ENCODE data around the gene SEPTIN12. TPM values are rescaled to one million over a fixed set of nuclear protein-coding genes. Genes with fewer than 3 reads are reported as not detected.

Gene SEPTIN12
- total and polyA plus RNA-seq, 2 of the 8 experiments (the other 6 are each of a cell fraction or from before 2014, with no cell fraction given) = 0.24 TPM; not detected in 1

DNA sequence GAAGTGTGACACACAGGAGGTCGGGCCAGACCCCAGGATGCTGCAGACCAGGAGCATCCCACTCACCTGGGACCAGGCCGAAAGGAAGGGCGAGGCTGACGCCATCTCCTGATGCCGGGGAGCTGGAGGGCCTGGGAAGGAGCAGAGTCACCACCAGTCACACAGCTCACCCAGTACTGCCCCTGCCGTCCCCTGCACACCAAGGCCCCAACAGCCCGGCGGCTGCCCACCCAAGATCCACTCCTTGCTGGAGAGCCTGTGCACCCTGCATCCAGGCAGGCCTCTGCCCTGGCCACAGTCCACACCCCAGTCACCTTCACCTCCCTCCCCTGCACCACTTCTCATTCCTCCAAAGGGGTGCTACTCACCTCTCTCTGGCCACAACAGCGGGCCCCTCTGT is 25.9 kb downstream of the SEPTIN12 start:
- Histone ChIP-seq H3K9me3 (ENCODE audit: insufficient read depth in 2 of 2, low read depth in 1 of 2, low read length in 1 of 2) (no peaks in the 10 kb centered on the region), H3K4me1 (replicated peaks in 1 of 4; ENCODE audit: control insufficient read depth in 3 of 4, insufficient read depth in 4 of 4, low read length in 3 of 4) (no peaks in the 10 kb centered on the region; a peak in 1 of 7 replicates), H3K27ac (ENCODE audit: low read depth, low read length) (no peak overlapping the region), H3K4me2 (ENCODE audit: insufficient read depth in 1 of 2, low read depth in 2 of 2, low read length in 2 of 2) (no peak overlapping the region), H3K4me3 (ENCODE audit: extremely low read depth in 1 of 4, insufficient read depth in 2 of 4, low read depth in 3 of 4, low read length in 4 of 4) (no peak overlapping the region), H3K4ac (replicated peaks; ENCODE audit: insufficient read length, low read depth, low read length) (no peak overlapping the region), H3K36me3 (ENCODE audit: control insufficient read depth in 2 of 4, insufficient read depth in 4 of 4, low read length in 3 of 4) (peaks cover 12 to 31% (median 20%) of the 10 kb centered on the region in 4 experiments), H3K56ac (replicated peaks; ENCODE audit: insufficient read length, low read depth, low read length) (no peak overlapping the region), H4K20me1 (replicated peaks in 1 of 2; ENCODE audit: control insufficient read depth in 1 of 2, insufficient read depth in 2 of 2, low read length in 2 of 2) (peaks cover 7 to 11% of the 10 kb centered on the region in 2 experiments), H2BK5ac (ENCODE audit: low read depth, low read length) (no peak overlapping the region), H3K14ac (ENCODE audit: insufficient read length) (no peak overlapping the region), H4K8ac (ENCODE audit: extremely low read depth, insufficient read depth, low read length) (no peak overlapping the region), H2BK20ac (ENCODE audit: low read length) (no peak overlapping the region), H3K27me3 (replicated peaks in 1 of 4; ENCODE audit: control insufficient read depth in 3 of 4, extremely low read depth in 1 of 4, insufficient read depth in 3 of 4, low read length in 3 of 4) (no peaks in the 10 kb centered on the region), H3K18ac (ENCODE audit: extremely low read depth, low read length) (no peak overlapping the region), H3K9ac (replicated peaks in 1 of 4; ENCODE audit: extremely low read depth in 1 of 4, low read depth in 3 of 4, low read length in 3 of 4) (no peak overlapping the region), H2AK5ac (ENCODE audit: low read depth, low read length) (no peak overlapping the region), H3K23ac (ENCODE audit: insufficient read length) (no peak overlapping the region), H2BK12ac (ENCODE audit: low read depth, low read length) (no peak overlapping the region), H2BK120ac (replicated peaks; ENCODE audit: low read depth, low read length) (no peak overlapping the region), H3K23me2 (ENCODE audit: low read depth, low read length) (peaks cover 5% of the 10 kb centered on the region; the same call in 1 of the 2 replicates), H2BK15ac (ENCODE audit: low read length) (no peak overlapping the region), H4K91ac (replicated peaks; ENCODE audit: insufficient read length, low read length) (no peak overlapping the region), H3K79me2 (ENCODE audit: control insufficient read depth in 1 of 2, insufficient read depth in 2 of 2, low read length in 2 of 2) (peaks cover 0 to 15% of the 10 kb centered on the region in 2 experiments; a peak in 2 of 4 replicates), H3K79me1 (ENCODE audit: low read depth, low read length) (peaks cover 5% of the 10 kb centered on the region; the same call in 1 of the 2 replicates), H2AFZ (ENCODE audit: low read length) (no peak overlapping the region), H4K5ac (ENCODE audit: insufficient read length, low read depth, low read length) (no peak overlapping the region)
- CTCF ChIA-PET (ENCODE audit: partially characterized antibody) = interaction anchor here (1.4 kb wide), 1 partner anchor 37 kb away, joined by 3 read pairs; no protein-coding TSS in a partner anchor
- POLR2A ChIA-PET (ENCODE audit: partially characterized antibody) = interaction anchor here (0.6 to 1.7 kb wide), 3 partner anchors 16 to 40 kb away, joined by 3 to 5 read pairs (median 4); no protein-coding TSS in a partner anchor
- DNase-seq (ENCODE audit: low read depth in 1 of 2, low spot score in 2 of 2) (no peak), FAIRE-seq (no peak)
- TF ChIP-seq, protein P1, sequence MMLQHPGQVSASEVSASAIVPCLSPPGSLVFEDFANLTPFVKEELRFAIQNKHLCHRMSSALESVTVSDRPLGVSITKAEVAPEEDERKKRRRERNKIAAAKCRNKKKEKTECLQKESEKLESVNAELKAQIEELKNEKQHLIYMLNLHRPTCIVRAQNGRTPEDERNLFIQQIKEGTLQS (IDR thresholded peaks at IDR 0.05; ENCODE audit: insufficient read depth, low read depth, low read length) = no peak
- TF ChIP-seq NANOG (IDR thresholded peaks at IDR 0.05; ENCODE audit: insufficient read depth, low read depth, low read length, poor library complexity, severe bottlenecking) (no peak), MAFK (IDR thresholded peaks at IDR 0.05; ENCODE audit: low read depth, low read length) (no peak), KDM5A (IDR thresholded peaks at IDR 0.05; ENCODE audit: low read length) (no peak), HDAC6 (IDR thresholded peaks at IDR 0.05; ENCODE audit: low read depth, low read length) (no peak), SIRT6 (IDR thresholded peaks at IDR 0.05; ENCODE audit: low read length) (no peak), TBP (IDR thresholded peaks at IDR 0.05; ENCODE audit: low read depth, low read length) (no peak), HDAC2 (IDR thresholded peaks at IDR 0.05; ENCODE audit: borderline replicate concordance in 1 of 2, low read depth in 2 of 2, low read length in 2 of 2) (no peak), POLR2A (IDR thresholded peaks at IDR 0.05; ENCODE audit: control extremely low read depth in 1 of 2, low read depth in 2 of 2, low read length in 2 of 2) (no peak), SRF (IDR thresholded peaks at IDR 0.05; ENCODE audit: low read depth, low read length) (no peak), CHD2 (IDR thresholded peaks at IDR 0.05; ENCODE audit: low read length) (no peak)
- TF ChIP-seq, protein P2, sequence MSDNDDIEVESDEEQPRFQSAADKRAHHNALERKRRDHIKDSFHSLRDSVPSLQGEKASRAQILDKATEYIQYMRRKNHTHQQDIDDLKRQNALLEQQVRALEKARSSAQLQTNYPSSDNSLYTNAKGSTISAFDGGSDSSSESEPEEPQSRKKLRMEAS (IDR thresholded peaks at IDR 0.05) = no peak
- WGBS, 2 experiments (ENCODE audit: extremely low coverage in 1 of 2, insufficient coverage in 1 of 2, insufficient read length in 1 of 2, insufficient replicate concordance in 2 of 2, low coverage in 1 of 2, low lambda C conversion rate in 2 of 2, missing lambda C conversion rate in 1 of 2) = 95% methylated on average over 8 of the region's 9 CpGs; no CpG with 5 or more reads in 1 of the 2 experiments

Measured in H1 (cell line).